Panc1 (cell line): ENCODE results near the gene UTP14A.

ENCODE experiments used
- REST ChIP-seq, 2 experiments: IDR thresholded peaks; 2 replicates each; pipeline ENCODE4 v1.6.1; 2011 to 2012; ENCODE audit warnings: low read depth in 2 of 2, control low read depth in 1 of 2, low read length in 1 of 2, mild to moderate bottlenecking in 1 of 2, moderate library complexity in 1 of 2; ENCODE audit not compliant: insufficient read depth in 1 of 2
- TF ChIP-seq, protein P1 (sequence below): fragments of 450-650 bp; IDR thresholded peaks from 2 replicates; pipeline ENCODE4 v1.5.1; 2017; ENCODE audit warnings: mild to moderate bottlenecking

- TF ChIP-seq, protein P1, sequence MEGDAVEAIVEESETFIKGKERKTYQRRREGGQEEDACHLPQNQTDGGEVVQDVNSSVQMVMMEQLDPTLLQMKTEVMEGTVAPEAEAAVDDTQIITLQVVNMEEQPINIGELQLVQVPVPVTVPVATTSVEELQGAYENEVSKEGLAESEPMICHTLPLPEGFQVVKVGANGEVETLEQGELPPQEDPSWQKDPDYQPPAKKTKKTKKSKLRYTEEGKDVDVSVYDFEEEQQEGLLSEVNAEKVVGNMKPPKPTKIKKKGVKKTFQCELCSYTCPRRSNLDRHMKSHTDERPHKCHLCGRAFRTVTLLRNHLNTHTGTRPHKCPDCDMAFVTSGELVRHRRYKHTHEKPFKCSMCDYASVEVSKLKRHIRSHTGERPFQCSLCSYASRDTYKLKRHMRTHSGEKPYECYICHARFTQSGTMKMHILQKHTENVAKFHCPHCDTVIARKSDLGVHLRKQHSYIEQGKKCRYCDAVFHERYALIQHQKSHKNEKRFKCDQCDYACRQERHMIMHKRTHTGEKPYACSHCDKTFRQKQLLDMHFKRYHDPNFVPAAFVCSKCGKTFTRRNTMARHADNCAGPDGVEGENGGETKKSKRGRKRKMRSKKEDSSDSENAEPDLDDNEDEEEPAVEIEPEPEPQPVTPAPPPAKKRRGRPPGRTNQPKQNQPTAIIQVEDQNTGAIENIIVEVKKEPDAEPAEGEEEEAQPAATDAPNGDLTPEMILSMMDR, result no peak
- no peak for TF ChIP-seq REST (IDR thresholded peaks at IDR 0.05; ENCODE audit: insufficient read depth in 1 of 2, low read depth in 2 of 2, low read length in 1 of 2)
These were observed 63.0 kb downstream of the UTP14A start for GRCh38 chrX:129968968-129969367.
